Measurements from ENCODE around the gene BSG. TPM values are rescaled to one million over a fixed set of nuclear protein-coding genes. Genes with fewer than 3 reads are reported as not detected.
A peak's percentile ranks its signal among the peaks of the same experiment; 100 is the strongest.

The BSG gene
- polyA plus RNA-seq, 2 of the 4 experiments (the other 2 are of a cell fraction) = 285 to 579 TPM

GRCh38 chr19:555474-555808 is 17.0 kb upstream of the BSG start (continued):
- no peak for TF ChIP-seq EHMT2 (IDR thresholded peaks at IDR 0.05; ENCODE audit: low read depth)
- no peak for TF ChIP-seq POLR2A (IDR thresholded peaks at IDR 0.05; ENCODE audit: low read length)

DNA sequence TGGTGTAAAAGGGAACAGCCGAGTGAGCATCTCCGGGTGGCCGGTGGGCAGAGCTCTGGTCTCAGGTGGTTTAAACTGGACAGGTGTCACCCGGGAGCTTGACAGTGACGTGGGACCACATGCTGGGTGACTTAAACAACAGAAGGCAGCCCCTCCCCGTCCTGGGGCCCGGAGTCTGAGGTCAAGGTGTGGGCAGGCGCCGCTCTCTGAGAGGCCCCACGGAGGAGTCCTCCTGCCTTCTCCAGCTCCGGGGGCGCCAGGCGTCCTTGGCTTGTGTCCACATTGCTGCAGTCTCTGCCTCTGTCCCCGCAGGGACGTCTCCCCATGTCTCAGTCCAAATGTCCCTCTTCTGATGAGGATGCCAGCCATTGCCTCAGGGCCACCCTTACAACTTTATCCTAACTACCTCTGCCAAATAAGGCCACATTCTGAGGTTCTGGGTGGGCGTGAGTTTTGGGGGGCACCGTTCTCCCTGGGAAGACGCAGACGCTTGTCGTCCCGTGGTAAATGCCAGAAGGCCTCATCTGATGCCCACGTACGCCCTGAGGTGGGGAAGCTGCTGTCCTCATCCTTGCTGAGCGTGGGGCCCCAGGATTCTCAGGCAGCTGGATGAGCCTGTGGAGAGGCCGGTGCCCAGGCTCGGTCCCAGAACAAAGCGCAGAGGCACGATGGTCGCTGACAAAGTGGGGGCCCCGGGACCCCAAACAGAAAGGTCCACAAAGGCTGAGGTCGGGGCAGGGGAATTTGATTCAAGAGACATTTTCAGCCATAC is 15.6 kb upstream of the BSG start:
- ATAC-seq = peak; percentile 35 to 46; a peak in 5 of 6 replicates

GRCh38 chr19:558770-559439 is 13.5 kb upstream of the BSG start:
- Histone ChIP-seq H3K9me3 (no peaks in the 10 kb centered on the region), H3K4me2 (no peak overlapping the region), H3K4me1 (peaks cover 18% of the 10 kb centered on the region), H3K4me3 (no peak overlapping the region), H3K27ac (peak overlapping the region in 1 of 2 experiments; percentile 60; a peak in 2 of 6 replicates)
- DNase-seq (ENCODE audit: low read depth in 1 of 2, low spot score in 1 of 2) = no peak
- FAIRE-seq = no peak
- ChIA-PET CTCF (interaction anchor here (1.1 kb wide), 1 partner anchor 16 kb away, joined by 3 read pairs; no protein-coding TSS in a partner anchor), POLR2A (no interaction called here)
- TF ChIP-seq CHD2 (IDR thresholded peaks at IDR 0.05; ENCODE audit: low read length, partially characterized antibody) = no peak
- no peak for ATAC-seq
- 81% methylated on average over 17 of the region's 21 CpGs for WGBS (ENCODE audit: missing lambda C conversion rate)

More for the DNA sequence above, 15.6 kb upstream of the BSG start:
- no peak for DNase-seq (ENCODE audit: low read depth in 1 of 2, low spot score in 1 of 2)
- Histone ChIP-seq H3K27ac (peak overlapping the region; percentile 80 to 81), H3K9me3 (no peaks in the 10 kb centered on the region), H3K4me1 (peaks cover 18% of the 10 kb centered on the region), H3K4me3 (peak overlapping the region; percentile 19; the same call in 1 of the 3 replicates), H3K4me2 (peak overlapping the region; percentile 79)
- FAIRE-seq = no peak
- ChIA-PET POLR2A (interaction anchor here (1.9 to 2.0 kb wide), 2 partner anchors 15 to 26 kb away, joined by 5 to 16 read pairs; partner anchors contain the start of gene BSG), CTCF (interaction anchor here (1.9 to 3.0 kb wide), 4 partner anchors 19 to 32 kb away, joined by 4 to 10 read pairs (median 8); partner anchors contain the start of gene CDC34)
- no peak for TF ChIP-seq ZNF302 (CRISPR knock-in tag; IDR thresholded peaks at IDR 0.05)
- TF ChIP-seq PHF8 (IDR thresholded peaks at IDR 0.05; ENCODE audit: borderline replicate concordance, low read depth) = no peak
- TF ChIP-seq HOXB13 (CRISPR knock-in tag; IDR thresholded peaks at IDR 0.05; ENCODE audit: low read depth) = no peak
- no peak for TF ChIP-seq FOSL2 (IDR thresholded peaks at IDR 0.05)
- no peak for TF ChIP-seq FOSL2 (CRISPR knock-in tag; IDR thresholded peaks at IDR 0.05)
- TF ChIP-seq HOXB5 (CRISPR knock-in tag; IDR thresholded peaks at IDR 0.05) = no peak
- TF ChIP-seq, protein P1, sequence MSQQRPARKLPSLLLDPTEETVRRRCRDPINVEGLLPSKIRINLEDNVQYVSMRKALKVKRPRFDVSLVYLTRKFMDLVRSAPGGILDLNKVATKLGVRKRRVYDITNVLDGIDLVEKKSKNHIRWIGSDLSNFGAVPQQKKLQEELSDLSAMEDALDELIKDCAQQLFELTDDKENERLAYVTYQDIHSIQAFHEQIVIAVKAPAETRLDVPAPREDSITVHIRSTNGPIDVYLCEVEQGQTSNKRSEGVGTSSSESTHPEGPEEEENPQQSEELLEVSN (IDR thresholded peaks at IDR 0.05; ENCODE audit: borderline replicate concordance, low read depth) = no peak
- TF ChIP-seq KDM5A (IDR thresholded peaks at IDR 0.05) = no peak
- no peak for TF ChIP-seq FOXS1 (CRISPR knock-in tag; IDR thresholded peaks at IDR 0.05)
- TF ChIP-seq EHMT2 (IDR thresholded peaks at IDR 0.05; ENCODE audit: low read depth) = no peak
- 70% methylated on average over 23 of the region's 31 CpGs for WGBS (ENCODE audit: missing lambda C conversion rate)

- Histone ChIP-seq H3K4me2 (no peak overlapping the region), H3K9me3 (no peaks in the 10 kb centered on the region), H3K4me1 (peaks cover 18% of the 10 kb centered on the region), H3K4me3 (no peak overlapping the region), H3K27ac (no peak overlapping the region)
- CTCF ChIA-PET = no interaction called here
- ATAC-seq (no peak), FAIRE-seq (no peak), DNase-seq (ENCODE audit: low read depth in 1 of 2, low spot score in 1 of 2) (no peak)
- POLR2A ChIA-PET = no interaction called here
- WGBS (ENCODE audit: missing lambda C conversion rate) = no CpG with 5 or more reads among the region's 12 CpGs
- TF ChIP-seq KDM1A (IDR thresholded peaks at IDR 0.05; ENCODE audit: low read depth) (no peak), EHMT2 (IDR thresholded peaks at IDR 0.05; ENCODE audit: low read depth) (no peak), EHF (CRISPR knock-in tag; IDR thresholded peaks at IDR 0.05) (no peak), RFX5 (IDR thresholded peaks at IDR 0.05) (no peak), JUN (IDR thresholded peaks at IDR 0.05) (no peak), FOSL2 (IDR thresholded peaks at IDR 0.05) (no peak), FOSL2 (CRISPR knock-in tag; IDR thresholded peaks at IDR 0.05) (no peak), CEBPB (IDR thresholded peaks at IDR 0.05) (no peak), HOXB5 (CRISPR knock-in tag; IDR thresholded peaks at IDR 0.05) (no peak), PHF8 (IDR thresholded peaks at IDR 0.05; ENCODE audit: borderline replicate concordance, low read depth) (no peak), ESRRA (IDR thresholded peaks at IDR 0.05; ENCODE audit: borderline replicate concordance, low read length) (no peak), RCOR1 (IDR thresholded peaks at IDR 0.05; ENCODE audit: low read depth, low read length) (no peak), FOSB (CRISPR knock-in tag; IDR thresholded peaks at IDR 0.05) (no peak)
- TF ChIP-seq, protein P2, sequence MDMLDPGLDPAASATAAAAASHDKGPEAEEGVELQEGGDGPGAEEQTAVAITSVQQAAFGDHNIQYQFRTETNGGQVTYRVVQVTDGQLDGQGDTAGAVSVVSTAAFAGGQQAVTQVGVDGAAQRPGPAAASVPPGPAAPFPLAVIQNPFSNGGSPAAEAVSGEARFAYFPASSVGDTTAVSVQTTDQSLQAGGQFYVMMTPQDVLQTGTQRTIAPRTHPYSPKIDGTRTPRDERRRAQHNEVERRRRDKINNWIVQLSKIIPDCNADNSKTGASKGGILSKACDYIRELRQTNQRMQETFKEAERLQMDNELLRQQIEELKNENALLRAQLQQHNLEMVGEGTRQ (IDR thresholded peaks at IDR 0.05) = no peak
- TF ChIP-seq, protein P3, sequence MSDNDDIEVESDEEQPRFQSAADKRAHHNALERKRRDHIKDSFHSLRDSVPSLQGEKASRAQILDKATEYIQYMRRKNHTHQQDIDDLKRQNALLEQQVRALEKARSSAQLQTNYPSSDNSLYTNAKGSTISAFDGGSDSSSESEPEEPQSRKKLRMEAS (IDR thresholded peaks at IDR 0.05) = no peak
Observed at GRCh38 chr19:560121-560520, 12.3 kb upstream of the BSG start.

Data from A549 (cell line).